ENCODE measurements around the gene SPINDOC.

DNA sequence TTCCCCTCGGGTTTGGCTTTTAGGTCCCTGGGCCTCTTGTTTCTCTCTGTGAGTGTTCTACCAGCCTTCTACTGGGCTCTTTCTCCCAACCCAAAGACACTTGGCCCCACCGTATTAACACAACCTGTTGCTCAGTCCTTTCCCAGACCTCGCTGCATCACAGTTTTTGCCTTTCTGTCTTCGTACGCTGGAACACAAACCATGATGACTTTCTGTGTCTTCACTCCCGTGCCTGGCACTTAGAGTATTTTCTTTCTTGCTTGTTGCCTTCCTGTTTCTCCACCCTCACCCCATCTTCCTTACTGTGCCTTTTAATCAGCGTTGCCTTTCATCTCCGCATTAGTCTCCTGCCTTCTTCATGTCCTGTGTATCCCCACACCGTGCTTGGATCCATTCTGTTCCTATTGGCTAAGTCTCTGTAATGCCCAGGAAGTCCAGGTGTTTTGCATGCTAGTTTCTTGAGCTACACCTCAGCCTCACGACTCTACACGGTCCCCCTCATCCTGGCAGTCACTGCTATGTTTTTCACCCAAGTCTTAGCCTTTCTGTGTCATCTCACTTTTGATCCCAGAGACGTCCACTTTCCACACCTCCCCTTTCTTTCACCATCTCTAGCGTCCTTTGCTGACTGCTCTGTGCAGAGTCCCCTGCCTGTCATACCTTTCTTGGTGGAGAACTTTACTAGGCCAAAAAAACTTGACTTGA is 27.3 kb downstream of the SPINDOC start:
- TF ChIP-seq, protein P1, sequence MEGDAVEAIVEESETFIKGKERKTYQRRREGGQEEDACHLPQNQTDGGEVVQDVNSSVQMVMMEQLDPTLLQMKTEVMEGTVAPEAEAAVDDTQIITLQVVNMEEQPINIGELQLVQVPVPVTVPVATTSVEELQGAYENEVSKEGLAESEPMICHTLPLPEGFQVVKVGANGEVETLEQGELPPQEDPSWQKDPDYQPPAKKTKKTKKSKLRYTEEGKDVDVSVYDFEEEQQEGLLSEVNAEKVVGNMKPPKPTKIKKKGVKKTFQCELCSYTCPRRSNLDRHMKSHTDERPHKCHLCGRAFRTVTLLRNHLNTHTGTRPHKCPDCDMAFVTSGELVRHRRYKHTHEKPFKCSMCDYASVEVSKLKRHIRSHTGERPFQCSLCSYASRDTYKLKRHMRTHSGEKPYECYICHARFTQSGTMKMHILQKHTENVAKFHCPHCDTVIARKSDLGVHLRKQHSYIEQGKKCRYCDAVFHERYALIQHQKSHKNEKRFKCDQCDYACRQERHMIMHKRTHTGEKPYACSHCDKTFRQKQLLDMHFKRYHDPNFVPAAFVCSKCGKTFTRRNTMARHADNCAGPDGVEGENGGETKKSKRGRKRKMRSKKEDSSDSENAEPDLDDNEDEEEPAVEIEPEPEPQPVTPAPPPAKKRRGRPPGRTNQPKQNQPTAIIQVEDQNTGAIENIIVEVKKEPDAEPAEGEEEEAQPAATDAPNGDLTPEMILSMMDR (IDR thresholded peaks at IDR 0.05; ENCODE audit: low read length): no peak
- no peak for TF ChIP-seq EZH2 (IDR thresholded peaks at IDR 0.05; ENCODE audit: borderline replicate concordance, low read length)
